Activated B cell treated with CpG ODN at 0.5 μM for 24 hours (primary cell): ENCODE measurements around the gene DPP10. TPM values are rescaled to one million over a fixed set of nuclear protein-coding genes. Genes with fewer than 3 reads are reported as not detected.
"Not testable (repeated sequence)": the region's sequence is repeated elsewhere in the genome, so short reads cannot be mapped to it uniquely, and the experiment has no call there.

Source experiments
- ATAC-seq: fragments of 200-7000 bp; cut with Tn5 transposase; one replicate; pipeline ENCODE4 v1.10.0; 2021; ENCODE audit warnings: low read depth, mild to moderate bottlenecking, moderate library complexity
- CTCF ChIA-PET: fragments of 350-600 bp; sonication (Branson Sonifier 250); formaldehyde crosslinking; loops from one replicate; lab custom pipeline; 2021; ENCODE audit warnings: antibody characterized with exemption; lab: Charles Lee
- POLR2A ChIA-PET: fragments of 350-600 bp; sonication (Branson Sonifier 250); formaldehyde crosslinking; loops from one replicate; lab custom pipeline; 2021; ENCODE audit warnings: antibody characterized with exemption; lab: Charles Lee
- DNase-seq: peaks from one replicate; pipeline ENCODE4 v3.0.0; 2022
- H3K27ac Mint-ChIP-seq: one replicate; pipeline ENCODE4 v1.8.0; 2020; ENCODE audit warnings: mixed read lengths
- H3K27me3 Mint-ChIP-seq: one replicate; pipeline ENCODE4 v1.8.0; 2021; ENCODE audit warnings: mixed read lengths
- H3K36me3 Mint-ChIP-seq: one replicate; pipeline ENCODE4 v1.8.0; 2021; ENCODE audit warnings: low read depth, mixed read lengths
- H3K4me1 Mint-ChIP-seq: one replicate; pipeline ENCODE4 v1.8.0; 2021; ENCODE audit warnings: mixed read lengths
- H3K4me3 Mint-ChIP-seq: one replicate; pipeline ENCODE4 v1.8.0; 2020; ENCODE audit warnings: mild to moderate bottlenecking, mixed read lengths
- H3K9me3 Mint-ChIP-seq: one replicate; pipeline ENCODE4 v1.8.0; 2020; ENCODE audit warnings: mixed read lengths
- CTCF ChIP-seq: fragments of 200-600 bp; IDR thresholded peaks from one replicate; pipeline ENCODE4 v1.8.0; 2022; ENCODE audit warnings: antibody characterized with exemption, mild to moderate bottlenecking
- intact Hi-C: fragments of 100-400 bp; cut with micrococcal nuclease; formaldehyde crosslinking; loops from one replicate; pipeline ENCODE4 v1.15.1; 2024
- total RNA-seq: library from RNA; stranded (reverse); gene quantifications from 2 replicates; pipeline ENCODE4 v1.2.3, GENCODE V29; 2022

Gene DPP10
- total RNA-seq, 1 donor from 2014 or later, result not detected

GRCh38 chr2:114518738-114519137 is 76.3 kb downstream of the DPP10 start:
- Mint-ChIP-seq H3K36me3 (no peaks in the 10 kb centered on the region), H3K9me3 (no peaks in the 10 kb centered on the region), H3K27me3 (no peaks in the 10 kb centered on the region), H3K4me1 (no peaks in the 10 kb centered on the region), H3K4me3 (no peak overlapping the region), H3K27ac (no peak overlapping the region)
- intact Hi-C loops, result no loop called here
- no peak for TF ChIP-seq CTCF
- POLR2A ChIA-PET, result no interaction called here
- DNase-seq (no peak), ATAC-seq (no peak)
- CTCF ChIA-PET, result no interaction called here

- ATAC-seq, H3K27ac Mint-ChIP-seq, H3K36me3 Mint-ChIP-seq, H3K4me3 Mint-ChIP-seq, CTCF ChIA-PET, intact Hi-C loops, DNase-seq, H3K9me3 Mint-ChIP-seq, POLR2A ChIA-PET, H3K4me1 Mint-ChIP-seq, H3K27me3 Mint-ChIP-seq: not testable (repeated sequence)
Measured at GRCh38 chr2:114522612-114523011, 80.2 kb downstream of the DPP10 start.

GRCh38 chr2:114525955-114526354 is 83.5 kb downstream of the DPP10 start:
- Mint-ChIP-seq H3K36me3 (no peaks in the 10 kb centered on the region), H3K27ac (no peak overlapping the region), H3K9me3 (no peaks in the 10 kb centered on the region), H3K27me3 (no peaks in the 10 kb centered on the region), H3K4me1 (no peaks in the 10 kb centered on the region), H3K4me3 (no peak overlapping the region)
- TF ChIP-seq CTCF, result no peak
- DNase-seq (no peak), ATAC-seq (no peak)
- intact Hi-C loops, result no loop called here
- POLR2A ChIA-PET, result no interaction called here
- CTCF ChIA-PET, result no interaction called here

GRCh38 chr2:114526841-114527240 is 84.4 kb downstream of the DPP10 start:
- no peaks in the 10 kb centered on the region for H3K9me3 Mint-ChIP-seq
- H3K4me1 Mint-ChIP-seq, result no peaks in the 10 kb centered on the region
- DNase-seq, result no peak
- CTCF ChIA-PET, result no interaction called here
- POLR2A ChIA-PET, result no interaction called here
- TF ChIP-seq CTCF, result no peak
- intact Hi-C loops, result no loop called here
- H3K27me3 Mint-ChIP-seq, result no peaks in the 10 kb centered on the region
- no peak overlapping the region for H3K4me3 Mint-ChIP-seq
- H3K27ac Mint-ChIP-seq, result no peak overlapping the region
- ATAC-seq, result no peak
- H3K36me3 Mint-ChIP-seq, result no peaks in the 10 kb centered on the region

GRCh38 chr2:114527330-114527983 is 85.0 kb downstream of the DPP10 start:
- no peaks in the 10 kb centered on the region for H3K9me3 Mint-ChIP-seq
- H3K27ac Mint-ChIP-seq, result no peak overlapping the region
- no peaks in the 10 kb centered on the region for H3K27me3 Mint-ChIP-seq
- DNase-seq (no peak), ATAC-seq (no peak)
- POLR2A ChIA-PET, result no interaction called here
- no peak overlapping the region for H3K4me3 Mint-ChIP-seq
- CTCF ChIA-PET, result no interaction called here
- intact Hi-C loops, result no loop called here
- no peaks in the 10 kb centered on the region for H3K36me3 Mint-ChIP-seq
- H3K4me1 Mint-ChIP-seq, result no peaks in the 10 kb centered on the region
- no peak for TF ChIP-seq CTCF
